Stimulated activated CD4-positive, alpha-beta T cell treated with anti-CD3 and anti-CD28 coated beads, TNF-alpha, amount 100 ng/mL, for 1 hour (primary cell): ENCODE measurements around the gene CERS6.

Source experiments
- DNase-seq, 3 donors: peaks; one replicate each; pipeline ENCODE4 v3.0.0-alpha.2; 2020; ENCODE audit warnings: low read depth in 3 of 3, low spot score in 1 of 3

Gene CERS6

GRCh38 chr2:168565512-168565911, 109.4 kb downstream of the CERS6 start:
- no peak for DNase-seq

DNA sequence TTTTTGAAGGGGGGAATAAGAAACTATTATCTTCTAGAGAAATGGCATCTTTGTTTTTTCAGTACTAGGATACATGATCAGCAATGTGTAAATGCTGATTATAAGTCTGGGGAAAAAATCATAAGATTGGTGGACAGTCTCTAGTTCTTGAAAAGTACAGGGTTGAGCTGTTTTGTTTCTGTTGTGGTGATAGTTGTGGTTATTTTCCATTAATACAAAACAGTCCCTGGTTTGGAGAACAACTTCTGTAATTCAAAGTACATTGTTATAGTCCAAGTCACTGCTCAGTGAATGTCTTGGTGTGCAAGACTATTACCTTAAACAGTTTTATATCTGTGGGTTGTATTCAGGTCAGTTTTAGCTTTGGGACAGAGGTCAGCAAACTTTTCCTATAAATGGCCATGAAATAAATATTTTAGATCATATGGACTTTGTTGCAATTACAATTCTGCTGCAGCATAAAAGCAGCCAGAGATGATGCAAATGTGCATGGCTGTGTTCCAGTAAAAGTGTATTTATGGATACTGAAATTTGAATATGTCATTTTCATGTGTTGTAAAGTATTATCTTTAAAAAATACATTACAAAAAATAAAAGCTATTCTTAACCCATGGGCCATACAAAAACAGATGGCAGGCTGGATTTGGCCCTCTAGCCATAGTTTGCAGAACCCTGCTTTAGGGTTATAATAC, 111.0 kb downstream of the CERS6 start:
- DNase-seq = no peak

DNA sequence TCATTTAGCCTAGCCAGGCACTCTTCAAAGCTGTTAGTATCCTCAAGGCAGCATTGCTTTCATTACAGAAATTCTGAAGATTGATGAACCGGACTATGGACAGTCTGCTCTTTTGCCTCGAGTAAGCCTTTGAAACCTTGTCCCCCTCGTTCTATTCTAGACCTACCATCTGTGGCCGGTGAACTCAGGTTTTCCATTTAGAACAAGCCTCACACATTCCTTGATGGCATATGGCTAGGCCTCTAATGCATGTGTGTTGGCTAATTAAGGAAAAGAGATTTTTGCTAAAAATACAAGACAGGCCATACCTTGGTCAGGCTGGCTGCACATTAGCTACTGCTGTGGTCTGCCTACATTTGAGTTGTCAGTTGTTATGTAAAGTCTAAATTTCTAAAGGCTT, 111.8 kb downstream of the CERS6 start:
- no peak for DNase-seq

DNA sequence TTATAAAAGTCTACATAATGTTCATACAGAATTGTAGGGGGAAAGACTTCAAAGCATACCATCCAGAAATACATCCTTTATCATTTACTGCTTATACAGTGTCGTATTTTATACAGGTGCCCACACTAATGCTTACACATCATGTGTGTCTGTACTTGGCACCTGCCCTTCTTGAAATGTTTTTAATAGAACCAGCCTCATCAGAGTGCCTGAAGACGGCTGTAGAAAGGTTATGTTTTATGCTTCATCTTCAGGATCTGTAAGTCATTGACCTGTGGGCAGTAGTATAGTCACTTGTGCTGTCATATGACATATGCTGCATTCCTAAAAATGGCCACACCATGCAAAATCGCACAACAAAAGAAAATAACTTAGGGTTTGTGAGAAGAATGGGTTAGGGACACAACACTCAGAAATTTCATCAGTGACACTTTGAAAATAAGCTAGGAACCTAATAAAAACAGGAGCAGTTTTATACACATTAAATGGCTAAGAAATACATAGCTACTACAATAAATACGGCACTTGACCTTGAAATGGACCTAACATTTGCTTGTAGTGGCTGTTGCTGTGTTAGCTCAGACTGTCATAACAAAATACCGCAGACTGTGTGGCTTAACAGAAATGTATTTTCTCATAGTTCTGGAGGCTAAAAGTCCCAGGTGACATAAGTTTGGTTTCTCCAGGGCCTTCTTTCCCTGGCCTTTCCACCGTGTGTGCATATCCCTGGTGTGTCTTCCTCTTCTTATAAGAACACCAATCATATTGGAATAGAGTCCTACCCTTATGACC, 112.6 kb downstream of the CERS6 start:
- DNase-seq = no peak

DNA sequence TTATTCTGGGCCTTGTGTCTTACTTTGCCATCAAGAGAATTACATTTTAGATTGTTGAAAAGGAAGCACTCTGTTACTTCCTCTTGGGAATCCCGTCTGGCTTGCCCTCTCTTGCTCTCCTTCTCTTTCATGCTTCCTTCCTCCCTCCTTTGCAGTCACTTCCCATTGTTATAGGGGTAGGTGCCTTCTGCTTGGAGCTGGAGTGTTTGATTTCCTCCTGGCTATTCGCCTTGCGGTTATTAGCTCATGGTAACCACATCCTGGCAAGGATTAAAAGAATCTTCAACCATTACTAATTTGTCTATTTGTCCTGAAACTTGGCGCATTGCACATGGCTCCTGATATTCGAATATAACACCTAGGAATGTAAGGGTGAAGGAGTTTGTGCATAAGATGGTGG, 115.0 kb downstream of the CERS6 start:
- DNase-seq = no peak

DNA sequence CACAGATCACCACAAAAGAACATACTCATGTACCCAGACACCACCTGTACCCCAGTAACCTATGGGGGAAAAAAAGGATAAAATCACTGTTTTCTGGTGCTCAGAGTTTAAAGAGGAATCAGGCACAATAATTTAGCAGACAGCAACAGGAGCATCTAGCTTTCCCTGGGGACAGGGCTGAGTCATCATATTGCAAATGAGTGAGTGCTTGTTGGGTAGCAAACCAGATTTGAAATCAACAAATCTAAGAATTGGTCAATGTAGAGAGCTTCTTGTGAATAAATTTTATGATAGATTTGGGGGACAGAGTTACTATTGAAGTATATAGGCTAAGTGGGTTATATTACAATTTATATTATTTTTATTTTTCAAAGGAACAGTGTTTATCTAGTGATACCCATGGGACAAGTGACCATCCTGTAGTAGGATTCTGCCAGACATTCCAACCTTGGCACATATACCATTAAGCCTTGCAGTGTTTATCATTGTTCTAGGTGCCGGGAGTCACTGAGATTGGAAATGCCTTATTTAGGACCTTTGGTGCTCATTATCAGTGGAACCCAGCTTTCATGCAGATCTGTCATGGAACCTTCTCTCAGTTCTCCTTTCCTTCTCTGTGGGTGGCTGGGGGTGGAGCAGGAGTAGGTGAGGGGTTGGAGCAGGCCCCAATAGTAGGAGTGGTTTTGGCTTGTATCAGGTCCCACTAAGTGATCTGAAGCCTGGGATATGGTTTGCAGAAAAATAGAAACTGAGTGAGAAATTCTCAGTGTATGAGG, 117.2 kb downstream of the CERS6 start:
- no peak for DNase-seq

GRCh38 chr2:168574856-168575630, 119.0 kb downstream of the CERS6 start:
- DNase-seq = no peak

- DNase-seq = no peak
Measured at GRCh38 chr2:168577885-168578284, 121.8 kb downstream of the CERS6 start.

DNA sequence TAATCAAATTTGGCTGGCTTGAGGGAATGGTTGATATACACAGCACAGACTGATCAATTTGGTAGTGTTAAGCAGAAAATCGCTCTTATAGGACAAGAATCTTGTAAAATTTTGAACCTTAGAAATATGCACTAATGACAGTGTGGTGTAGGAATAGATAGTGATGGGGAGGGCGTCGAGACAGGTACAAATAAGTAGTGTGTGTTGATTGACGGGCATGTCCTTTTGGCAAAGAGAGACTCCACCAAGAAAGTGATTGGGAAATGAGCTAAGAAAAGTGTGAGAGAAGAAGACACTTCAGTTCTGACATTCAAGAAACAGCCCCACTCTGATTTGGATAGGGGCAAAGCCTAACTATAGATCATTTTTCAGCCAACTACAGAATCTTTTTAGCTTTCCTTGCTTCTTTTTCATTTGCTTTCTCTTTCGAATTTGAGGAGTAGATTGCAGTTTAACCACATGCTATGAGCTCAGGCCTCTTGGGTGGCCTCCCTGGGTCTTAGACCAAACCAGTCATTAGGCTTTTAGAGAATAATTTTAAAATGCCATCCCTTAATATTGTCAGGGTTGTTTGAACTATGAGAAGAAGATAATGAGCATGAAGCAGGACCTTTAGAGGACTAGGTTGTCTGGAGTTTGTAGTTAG, 127.1 kb downstream of the CERS6 start:
- DNase-seq = no peak

- DNase-seq = no peak
Measured at GRCh38 chr2:168583710-168584521, 127.8 kb downstream of the CERS6 start.

DNA sequence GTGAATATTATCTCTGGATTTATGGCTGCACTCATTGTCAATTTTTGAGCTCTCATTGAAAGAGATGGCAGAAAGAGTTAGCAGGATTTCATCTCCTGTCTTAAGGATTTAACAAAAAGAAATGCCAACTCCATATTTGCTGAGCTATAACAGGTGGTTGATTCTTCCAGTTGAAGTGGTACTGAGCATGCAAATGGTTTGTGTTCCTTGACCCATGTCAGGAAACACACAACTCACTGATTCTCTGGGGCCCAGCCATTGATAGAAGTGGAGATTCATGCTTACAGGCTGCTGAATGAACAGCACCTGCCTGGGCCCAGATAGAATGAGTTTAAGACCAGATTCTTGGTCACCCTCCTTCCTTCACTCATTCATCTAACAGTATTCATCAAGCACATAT, 128.8 kb downstream of the CERS6 start:
- no peak for DNase-seq

DNA sequence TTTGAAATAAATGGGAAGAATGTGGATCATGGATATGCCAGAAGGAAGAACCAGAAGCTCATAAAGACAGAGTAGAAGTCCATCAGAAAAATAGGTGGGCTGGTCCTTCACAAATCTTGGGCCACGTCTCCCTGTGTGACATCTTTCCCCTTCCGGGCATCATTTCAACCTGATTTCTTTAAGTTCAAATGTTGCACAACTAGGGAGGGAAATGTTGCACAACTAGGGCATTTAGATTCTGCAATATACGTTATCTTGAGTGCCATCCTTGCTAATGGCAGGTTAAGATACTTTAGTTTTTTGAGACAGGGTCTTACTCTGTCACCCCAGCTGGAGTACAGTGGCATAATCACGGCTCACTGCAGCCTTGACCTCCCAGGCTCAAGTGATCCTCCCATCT, 129.6 kb downstream of the CERS6 start:
- DNase-seq = no peak

DNA sequence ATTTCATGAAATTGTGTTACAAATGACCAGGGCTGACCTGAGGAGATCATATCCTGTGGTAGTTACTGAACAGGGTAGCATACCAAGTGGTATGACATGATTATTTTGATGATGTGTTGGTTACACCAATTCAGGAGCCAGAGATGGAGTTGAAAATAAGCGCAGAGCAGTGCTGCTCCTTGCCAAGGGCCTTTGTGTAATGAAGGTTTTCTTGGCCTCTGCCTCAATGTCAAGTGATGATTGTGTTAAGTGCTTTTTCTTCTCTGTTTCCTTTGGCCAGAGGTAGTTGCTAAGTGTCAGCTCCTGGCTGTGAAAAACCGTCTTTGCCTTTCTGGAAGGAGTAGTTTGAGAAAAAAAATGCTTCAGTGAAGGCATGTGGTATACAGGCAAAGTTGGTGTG, 131.2 kb downstream of the CERS6 start:
- DNase-seq = no peak

GRCh38 chr2:168589236-168590211, 133.5 kb downstream of the CERS6 start:
- DNase-seq = no peak

- no peak for DNase-seq
Measured at GRCh38 chr2:168592181-168592831, 136.2 kb downstream of the CERS6 start.

DNA sequence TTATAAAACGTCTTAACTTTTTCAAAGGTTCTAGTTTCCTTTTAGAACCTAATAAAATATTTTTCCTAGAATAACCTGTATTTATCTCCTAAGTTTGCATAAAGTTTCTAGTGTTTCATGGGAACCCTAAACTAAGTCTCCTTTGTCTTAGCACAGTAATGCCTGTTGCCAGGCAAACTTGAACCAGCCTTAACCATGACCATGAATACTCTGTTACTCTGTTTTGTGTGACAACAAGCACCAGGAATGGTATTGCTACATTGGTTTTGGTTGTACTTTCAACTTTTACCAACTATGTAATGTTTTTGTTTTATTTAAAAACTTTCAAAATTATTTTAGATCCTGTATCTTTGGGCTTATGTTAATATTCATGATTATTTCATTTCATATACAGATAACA, 137.6 kb downstream of the CERS6 start:
- DNase-seq = no peak

- DNase-seq = no peak
Measured at GRCh38 chr2:168594778-168595177, 138.7 kb downstream of the CERS6 start.
